Stimulated activated naive B cell treated with anti-CD40 and anti-IgM and Interleukin-4, amounts not matched to agents 10 μg/mL and 1 μg/mL and 100 μg/mL, for 72 hours (primary cell): Measurements from ENCODE around the gene NFYC.

Experiments used
- ATAC-seq, 2 donors: fragments of 150-1000 bp; cut with Tn5 transposase; replicated peaks; 2 replicates each; pipeline ENCODE4 v1.10.0; 2021; ENCODE audit warnings: moderate library complexity in 1 of 2
- DNase-seq: peaks from one replicate; pipeline ENCODE4 v3.0.0; 2021
- H3K27ac Mint-ChIP-seq: one replicate; pipeline ENCODE4 v1.8.0; 2022; ENCODE audit warnings: mild to moderate bottlenecking, mixed read lengths
- H3K27me3 Mint-ChIP-seq, 2 donors: one replicate each; pipeline ENCODE4 v1.8.0; 2022; ENCODE audit warnings: mixed read lengths in 2 of 2
- H3K36me3 Mint-ChIP-seq, 2 donors: one replicate each; pipeline ENCODE4 v1.8.0; 2022; ENCODE audit warnings: mixed read lengths in 2 of 2, mild to moderate bottlenecking in 1 of 2
- H3K4me1 Mint-ChIP-seq, 2 donors: one replicate each; pipeline ENCODE4 v1.8.0; 2022; ENCODE audit warnings: mixed read lengths in 2 of 2, mild to moderate bottlenecking in 1 of 2
- H3K4me3 Mint-ChIP-seq, 2 donors: one replicate each; pipeline ENCODE4 v1.8.0; 2022; ENCODE audit warnings: mild to moderate bottlenecking in 2 of 2, mixed read lengths in 2 of 2, moderate library complexity in 1 of 2
- H3K9me3 Mint-ChIP-seq, 2 donors: one replicate each; pipeline ENCODE4 v1.8.0; 2022; ENCODE audit warnings: mixed read lengths in 2 of 2, mild to moderate bottlenecking in 1 of 2

The NFYC gene

DNA sequence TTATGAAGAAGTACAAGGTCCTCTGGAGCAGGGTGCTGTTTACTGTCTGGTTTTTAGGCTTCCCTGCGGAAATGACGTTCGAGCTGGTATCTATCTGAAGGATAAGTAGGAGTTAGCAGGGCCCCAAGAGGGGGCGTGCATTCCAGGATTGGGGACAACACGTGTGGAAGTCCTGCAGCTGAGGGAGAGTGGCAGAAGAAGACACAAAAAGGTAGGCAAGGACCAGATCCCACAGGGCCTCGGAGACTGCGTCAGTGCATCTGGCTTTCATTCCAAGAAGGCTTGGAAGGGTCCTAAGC, 31.9 kb upstream of the NFYC start:
- Mint-ChIP-seq H3K27ac (no peak overlapping the region), H3K27me3 (peaks cover 1 to 4% of the 10 kb centered on the region in 2 donors), H3K4me3 (no peak overlapping the region), H3K4me1 (peaks cover 15 to 20% of the 10 kb centered on the region in 2 donors), H3K9me3 (no peaks in the 10 kb centered on the region), H3K36me3 (no peaks in the 10 kb centered on the region)
- ATAC-seq (no peak), DNase-seq (no peak)

DNA sequence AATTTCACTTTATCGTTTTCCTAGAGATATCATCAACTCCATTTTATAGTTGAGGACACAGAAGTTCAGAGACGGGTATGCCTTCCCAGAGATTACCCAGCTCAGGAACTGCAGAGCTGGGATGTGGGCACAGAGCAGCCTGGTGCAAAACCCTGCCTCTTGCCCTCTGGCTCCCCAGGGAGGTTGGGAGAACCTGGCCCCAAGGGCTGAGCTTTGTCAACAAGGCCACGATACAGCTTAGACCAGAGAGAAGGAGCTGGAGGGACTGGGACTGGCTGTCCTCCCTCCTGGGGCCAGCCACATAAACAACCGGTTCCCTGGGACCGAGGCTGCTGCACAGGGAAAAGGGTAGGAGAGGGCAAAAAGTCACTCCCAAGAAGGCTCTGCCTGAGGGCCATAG, 29.8 kb upstream of the NFYC start:
- H3K4me1 Mint-ChIP-seq = peaks cover 20 to 30% of the 10 kb centered on the region in 2 donors
- H3K9me3 Mint-ChIP-seq = no peaks in the 10 kb centered on the region
- no peaks in the 10 kb centered on the region for H3K27me3 Mint-ChIP-seq
- no peaks in the 10 kb centered on the region for H3K36me3 Mint-ChIP-seq
- H3K4me3 Mint-ChIP-seq = no peak overlapping the region
- DNase-seq (no peak), ATAC-seq (no peak)
- H3K27ac Mint-ChIP-seq = no peak overlapping the region

DNA sequence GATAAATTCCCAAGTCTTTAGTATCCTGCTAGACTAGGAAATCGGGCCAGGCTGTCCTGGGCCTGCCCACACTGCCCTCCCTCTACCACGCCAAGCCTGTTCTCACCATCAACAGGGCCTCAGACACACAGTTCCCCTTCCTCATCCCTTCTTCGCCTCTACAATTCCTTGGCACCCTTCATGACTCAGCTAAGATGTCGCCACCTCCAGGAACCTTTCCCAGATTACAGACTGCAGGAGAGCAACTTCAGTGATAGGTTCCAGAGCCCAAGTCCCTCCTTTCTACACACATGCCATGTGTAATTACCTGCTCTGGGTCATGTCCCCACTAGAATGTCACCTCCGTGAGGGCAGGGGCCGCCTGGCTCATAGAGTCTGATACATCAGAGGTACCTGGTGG, 29.4 kb upstream of the NFYC start:
- ATAC-seq = no peak
- H3K27me3 Mint-ChIP-seq = no peaks in the 10 kb centered on the region

DNA sequence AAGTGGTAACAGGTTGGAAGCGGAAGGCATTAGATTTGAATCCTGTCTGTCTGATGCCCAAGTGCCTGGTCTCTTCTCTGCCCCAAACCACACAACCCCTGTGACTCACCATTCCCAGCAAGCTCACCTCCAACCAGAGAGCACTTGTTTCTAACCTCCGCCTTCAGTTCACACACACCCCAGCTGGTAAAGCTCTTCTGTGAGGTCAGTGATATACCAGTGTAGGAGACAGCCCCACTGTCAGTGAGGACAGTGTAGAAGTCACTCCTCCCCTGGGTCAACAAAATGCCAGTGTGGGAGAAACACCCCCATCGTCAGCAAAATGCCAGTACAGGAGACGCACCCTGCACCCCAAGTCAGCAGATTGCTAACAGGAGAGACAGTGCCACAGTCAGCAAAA, 28.6 kb upstream of the NFYC start:
- Mint-ChIP-seq H3K4me1 (peaks cover 20 to 32% of the 10 kb centered on the region in 2 donors), H3K27me3 (no peaks in the 10 kb centered on the region), H3K4me3 (no peak overlapping the region), H3K36me3 (no peaks in the 10 kb centered on the region), H3K9me3 (no peaks in the 10 kb centered on the region), H3K27ac (no peak overlapping the region)
- DNase-seq = no peak
- peak; percentile 17 to 23 for ATAC-seq

More for the DNA sequence above, 29.4 kb upstream of the NFYC start:
- no peak for DNase-seq
- Mint-ChIP-seq H3K36me3 (no peaks in the 10 kb centered on the region), H3K4me3 (no peak overlapping the region), H3K9me3 (no peaks in the 10 kb centered on the region), H3K4me1 (peaks cover 20 to 32% of the 10 kb centered on the region in 2 donors), H3K27ac (no peak overlapping the region)

DNA sequence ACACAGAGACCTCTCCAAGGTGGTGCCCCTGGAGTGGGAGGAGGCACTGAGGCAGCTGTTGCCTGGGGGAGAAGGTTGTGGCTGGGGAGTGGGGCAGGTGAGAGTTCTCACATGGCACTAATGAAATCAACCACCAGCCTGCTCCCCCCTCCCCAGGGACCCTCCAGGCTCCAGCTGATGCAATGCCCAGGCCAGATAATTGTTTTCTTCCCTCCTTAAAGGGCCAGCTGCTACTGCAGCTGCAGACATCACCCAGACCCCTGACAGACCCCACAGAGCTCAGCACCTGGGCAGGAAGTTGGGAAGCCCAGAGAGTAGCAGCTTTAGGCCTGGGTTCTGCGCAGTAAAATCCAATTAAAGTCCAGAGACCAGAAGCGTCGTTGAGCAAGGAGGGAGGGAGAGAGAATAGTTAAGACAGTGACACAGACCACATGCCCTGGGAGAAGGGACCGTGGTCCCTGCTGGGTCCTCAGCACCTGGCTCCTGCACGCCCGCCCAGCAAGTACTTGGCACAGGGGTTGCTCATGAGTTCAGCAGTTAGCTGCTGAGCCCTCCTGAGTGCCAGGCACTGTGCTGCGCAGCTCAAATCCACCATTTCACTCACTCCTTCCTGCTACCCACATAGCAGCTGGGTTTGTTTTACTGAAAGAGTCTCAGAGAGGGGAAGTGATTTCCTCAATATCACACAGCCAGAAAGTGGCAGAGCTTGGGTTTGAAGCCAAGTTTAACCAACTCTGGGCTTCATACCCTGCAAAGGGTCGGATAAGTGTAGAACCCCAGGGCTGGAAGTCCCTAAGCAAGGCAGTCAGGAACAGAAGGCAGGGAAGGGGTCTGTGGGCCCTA, 28.0 kb upstream of the NFYC start:
- no peaks in the 10 kb centered on the region for H3K9me3 Mint-ChIP-seq
- no peaks in the 10 kb centered on the region for H3K36me3 Mint-ChIP-seq
- peaks cover 24 to 37% of the 10 kb centered on the region in 2 donors for H3K4me1 Mint-ChIP-seq
- H3K27ac Mint-ChIP-seq = peak overlapping the region; percentile 72
- ATAC-seq (no peak), DNase-seq (no peak)
- H3K27me3 Mint-ChIP-seq = no peaks in the 10 kb centered on the region
- H3K4me3 Mint-ChIP-seq = peak overlapping the region in 1 of 2 donors; percentile 18

DNA sequence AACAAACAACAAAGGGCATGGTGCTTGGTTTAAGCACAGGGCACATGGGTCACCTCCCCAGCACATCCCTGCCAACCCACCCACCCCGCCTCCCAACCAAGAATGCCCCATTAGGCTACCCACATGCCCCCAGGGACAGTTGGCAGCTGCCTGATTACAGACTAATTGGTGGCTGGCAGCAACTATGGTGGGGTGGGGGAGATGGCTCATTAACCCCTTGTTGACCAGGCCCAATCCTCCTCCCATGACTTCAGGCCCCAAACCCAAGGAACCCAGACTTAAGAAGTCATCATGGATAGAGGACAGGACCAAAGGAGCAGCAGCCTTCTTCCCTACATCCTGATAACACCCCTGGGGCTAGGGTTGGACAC, 27.4 kb upstream of the NFYC start:
- H3K27ac Mint-ChIP-seq = no peak overlapping the region
- H3K4me1 Mint-ChIP-seq = peaks cover 27 to 41% of the 10 kb centered on the region in 2 donors
- H3K36me3 Mint-ChIP-seq = no peaks in the 10 kb centered on the region
- H3K9me3 Mint-ChIP-seq = no peaks in the 10 kb centered on the region
- ATAC-seq = no peak
- DNase-seq = no peak
- H3K4me3 Mint-ChIP-seq = no peak overlapping the region
- no peaks in the 10 kb centered on the region for H3K27me3 Mint-ChIP-seq

DNA sequence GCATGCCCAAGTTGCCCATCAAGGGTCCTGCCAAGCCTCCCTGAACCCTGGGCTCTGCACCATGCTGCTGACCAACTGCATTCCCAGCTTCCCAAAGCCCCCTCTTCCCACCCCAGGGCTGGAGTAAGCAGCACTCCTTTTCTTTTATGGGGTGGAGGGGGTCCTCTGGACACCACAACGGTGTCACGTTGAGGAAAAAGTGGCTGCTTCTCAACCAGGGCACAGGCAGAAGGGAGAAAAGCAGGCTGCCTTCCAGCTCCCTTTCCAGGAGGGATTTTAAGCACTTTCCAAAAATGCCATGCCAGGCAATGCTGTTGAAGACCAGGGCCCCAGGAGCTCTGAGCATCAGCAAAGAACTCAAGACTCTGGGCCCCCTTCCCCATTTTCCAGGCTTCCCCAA, 26.7 kb upstream of the NFYC start:
- Mint-ChIP-seq H3K4me1 (peaks cover 27 to 41% of the 10 kb centered on the region in 2 donors), H3K9me3 (no peaks in the 10 kb centered on the region), H3K27ac (no peak overlapping the region), H3K4me3 (peak overlapping the region; percentile 75 to 78), H3K27me3 (no peaks in the 10 kb centered on the region), H3K36me3 (no peaks in the 10 kb centered on the region)
- ATAC-seq (no peak), DNase-seq (no peak)

DNA sequence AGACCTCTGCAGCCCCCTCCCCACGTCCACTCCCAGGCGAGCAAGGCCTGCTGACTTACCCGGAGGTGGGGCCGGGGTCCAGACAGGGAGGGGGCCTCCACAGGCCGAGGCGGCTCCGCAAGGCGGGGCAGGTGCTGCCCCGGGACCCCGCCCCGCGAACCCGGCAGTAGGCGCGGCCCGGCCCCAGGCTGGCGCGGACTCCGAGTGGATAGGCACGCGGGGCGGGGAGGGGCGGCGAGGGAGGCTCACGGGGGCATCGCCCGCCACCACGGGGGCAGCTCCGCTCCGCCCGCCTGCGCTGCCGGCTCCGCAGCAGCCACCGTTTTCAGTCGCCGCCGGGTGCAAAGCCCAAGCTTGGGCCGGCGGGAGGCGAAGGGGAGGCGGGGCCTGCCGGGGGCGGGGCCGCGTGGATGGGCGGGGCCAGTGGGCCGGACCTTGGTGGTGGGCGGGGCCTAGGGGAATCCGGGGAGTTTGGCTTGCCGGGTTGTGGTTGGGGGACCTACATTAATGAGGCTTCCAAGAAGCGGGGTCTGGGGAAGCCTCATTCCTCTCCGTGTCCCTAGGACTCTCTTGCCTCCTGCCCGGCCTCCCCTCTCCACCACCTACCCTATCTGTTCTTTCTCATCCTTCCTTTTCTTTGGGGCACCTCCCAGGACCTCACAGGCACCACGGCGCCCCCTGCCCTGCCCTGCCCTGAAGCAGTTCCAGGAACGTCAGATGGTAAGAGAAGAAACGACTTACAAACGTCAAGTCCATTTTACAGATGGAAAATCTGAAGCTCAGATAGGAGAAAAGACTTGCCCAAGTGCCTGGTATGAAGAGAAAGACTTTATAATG, 26.0 kb upstream of the NFYC start, which contains the start of gene RIMS3:
Gene RIMS3, minus strand, starts transcription at position 348 of the 837 bp plus-strand sequence. CDS start 23,757 bp downstream, outside the sequence.
- peaks cover 27 to 41% of the 10 kb centered on the region in 2 donors for H3K4me1 Mint-ChIP-seq
- no peaks in the 10 kb centered on the region for H3K27me3 Mint-ChIP-seq
- peak within 1 kb of the TSS; percentile 66 for H3K27ac Mint-ChIP-seq
- H3K36me3 Mint-ChIP-seq = no peaks in the 10 kb centered on the region
- ATAC-seq (peak; percentile 75 to 84), DNase-seq (peak; percentile 80)
- no peaks in the 10 kb centered on the region for H3K9me3 Mint-ChIP-seq
- peak within 1 kb of the TSS; percentile 85 to 89 for H3K4me3 Mint-ChIP-seq

DNA sequence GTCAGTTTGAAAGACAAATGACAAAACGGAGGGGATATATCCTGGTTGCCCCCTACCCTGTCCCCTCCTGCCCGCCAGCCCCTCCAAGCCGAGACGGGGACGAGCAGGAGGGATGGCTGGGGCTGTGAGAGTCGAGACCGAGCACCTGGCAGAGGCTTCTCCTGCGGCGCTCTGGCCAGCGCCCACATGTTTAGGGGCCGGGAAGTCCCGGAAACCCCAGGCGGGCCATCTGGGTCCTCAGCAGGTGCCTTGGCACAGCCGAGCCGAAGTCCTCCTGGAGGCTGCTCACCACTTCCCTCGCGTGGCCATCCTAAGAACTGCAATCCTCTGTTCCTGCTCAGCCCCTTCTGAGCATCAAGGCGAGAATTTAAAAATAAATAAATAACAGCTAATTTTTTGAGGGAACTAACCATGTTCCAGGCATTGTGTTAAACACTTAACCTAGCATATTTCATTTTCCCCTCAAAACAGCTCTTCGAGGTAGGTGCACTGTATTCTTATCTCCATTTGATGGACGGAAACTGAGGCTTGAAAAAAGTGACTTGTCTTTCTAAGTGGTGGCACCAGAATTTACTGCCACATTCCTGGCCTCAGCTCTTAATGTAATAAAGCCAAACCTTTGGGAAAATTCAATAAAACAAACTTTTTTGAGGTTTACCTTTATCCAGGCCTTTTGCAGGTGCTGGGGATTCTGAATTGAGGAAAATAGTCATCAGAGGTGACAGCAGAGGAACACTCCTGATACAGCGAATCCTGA, 22.6 kb upstream of the NFYC start:
- peak overlapping the region; percentile 79 to 86 for H3K4me3 Mint-ChIP-seq
- no peaks in the 10 kb centered on the region for H3K9me3 Mint-ChIP-seq
- peak overlapping the region; percentile 87 for H3K27ac Mint-ChIP-seq
- DNase-seq = peak; percentile 81
- peak; percentile 79 to 82 for ATAC-seq
- peaks cover 0 to 6% of the 10 kb centered on the region in 2 donors for H3K27me3 Mint-ChIP-seq
- H3K36me3 Mint-ChIP-seq = no peaks in the 10 kb centered on the region
- H3K4me1 Mint-ChIP-seq = peaks cover 14 to 28% of the 10 kb centered on the region in 2 donors

DNA sequence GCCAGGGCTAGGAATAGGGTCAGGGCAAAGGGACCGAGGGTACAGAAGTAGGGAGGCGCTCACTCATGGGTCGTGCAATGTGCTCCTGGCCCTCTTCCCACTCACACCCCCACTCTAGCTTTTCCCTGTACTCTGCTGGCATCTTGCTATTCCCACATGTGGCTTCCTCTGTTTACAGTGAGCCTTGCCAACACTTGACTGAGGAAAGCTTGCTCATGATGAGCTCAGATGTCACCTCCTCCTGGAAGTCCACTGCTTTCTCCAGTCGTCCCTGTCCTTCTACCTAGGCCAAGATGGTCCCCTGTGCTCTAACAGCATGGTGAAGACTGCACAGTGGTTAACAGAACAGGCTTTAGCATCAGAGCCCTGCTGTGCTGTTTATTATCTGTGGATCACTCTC, 18.1 kb upstream of the NFYC start:
- peaks cover 2 to 12% of the 10 kb centered on the region in 2 donors for H3K27me3 Mint-ChIP-seq
- ATAC-seq (no peak), DNase-seq (no peak)
- no peaks in the 10 kb centered on the region for H3K9me3 Mint-ChIP-seq
- H3K27ac Mint-ChIP-seq = no peak overlapping the region
- H3K4me3 Mint-ChIP-seq = no peak overlapping the region
- no peaks in the 10 kb centered on the region for H3K36me3 Mint-ChIP-seq
- peaks cover 4 to 5% of the 10 kb centered on the region in 2 donors for H3K4me1 Mint-ChIP-seq

DNA sequence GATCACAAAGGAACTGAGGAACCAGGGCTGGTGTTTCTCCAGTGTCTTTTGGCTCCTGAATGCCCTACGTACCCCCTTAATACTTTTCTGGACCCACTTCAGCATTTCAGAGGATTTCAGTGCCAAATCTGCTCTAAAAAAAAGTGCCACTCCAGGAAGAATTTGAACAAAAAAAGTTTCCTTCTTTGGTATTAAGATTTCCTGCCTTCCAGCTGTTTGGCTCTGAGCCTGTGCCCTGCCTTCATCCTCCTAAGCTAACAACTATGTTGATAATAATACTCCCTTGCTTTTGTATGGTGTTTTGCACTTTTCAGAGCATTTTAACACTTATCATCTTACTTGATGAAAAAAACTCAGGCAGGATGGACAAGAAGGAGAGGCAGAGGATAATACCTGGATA, 15.0 kb upstream of the NFYC start:
- no peak overlapping the region for H3K27ac Mint-ChIP-seq
- H3K27me3 Mint-ChIP-seq = peaks cover 3 to 12% of the 10 kb centered on the region in 2 donors
- H3K9me3 Mint-ChIP-seq = no peaks in the 10 kb centered on the region
- ATAC-seq = no peak
- H3K36me3 Mint-ChIP-seq = no peaks in the 10 kb centered on the region
- H3K4me1 Mint-ChIP-seq = peaks cover 0 to 4% of the 10 kb centered on the region in 2 donors
- H3K4me3 Mint-ChIP-seq = no peak overlapping the region
- no peak for DNase-seq

DNA sequence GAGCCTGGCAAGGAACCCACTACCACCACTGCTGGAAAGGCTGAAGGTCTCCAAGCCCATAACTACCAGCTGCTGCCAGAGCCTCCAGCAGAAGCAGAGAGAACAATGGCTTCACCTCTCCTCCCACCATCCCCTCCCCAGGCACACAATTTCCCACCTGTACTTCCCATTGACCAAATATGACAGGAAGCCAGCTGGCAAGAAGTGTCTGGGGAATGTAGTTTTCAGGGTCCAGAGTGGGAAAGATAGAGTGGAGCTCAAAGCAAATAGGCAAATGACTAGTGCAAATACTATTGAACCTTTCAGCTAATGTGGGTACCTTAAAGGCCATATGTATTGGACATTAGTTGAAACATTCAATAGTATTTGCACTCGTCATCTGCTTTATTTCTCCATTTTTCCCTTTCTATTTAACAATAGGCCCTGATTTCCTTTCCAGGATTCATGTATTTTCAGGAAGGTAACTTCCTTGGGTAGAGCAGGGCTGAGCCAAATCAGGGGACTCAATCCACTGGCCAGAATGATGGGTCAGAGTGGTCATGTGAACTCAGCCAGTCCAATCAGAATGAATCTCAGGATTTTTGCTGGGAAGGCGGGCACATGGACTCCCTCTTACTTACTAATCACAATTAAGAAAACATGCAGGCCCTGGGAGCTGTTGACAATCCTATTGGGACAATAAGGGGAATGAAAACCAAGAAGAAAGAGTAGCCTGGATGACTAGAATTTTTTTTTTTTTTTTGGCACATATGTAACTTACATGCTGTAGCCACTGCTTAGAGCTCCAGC, 12.1 kb upstream of the NFYC start:
- Mint-ChIP-seq H3K4me3 (no peak overlapping the region), H3K36me3 (peaks cover 0 to 1% of the 10 kb centered on the region in 2 donors), H3K4me1 (peaks cover 0 to 4% of the 10 kb centered on the region in 2 donors), H3K9me3 (no peaks in the 10 kb centered on the region), H3K27ac (no peak overlapping the region), H3K27me3 (peaks cover 3 to 6% of the 10 kb centered on the region in 2 donors)
- DNase-seq (no peak), ATAC-seq (no peak)

DNA sequence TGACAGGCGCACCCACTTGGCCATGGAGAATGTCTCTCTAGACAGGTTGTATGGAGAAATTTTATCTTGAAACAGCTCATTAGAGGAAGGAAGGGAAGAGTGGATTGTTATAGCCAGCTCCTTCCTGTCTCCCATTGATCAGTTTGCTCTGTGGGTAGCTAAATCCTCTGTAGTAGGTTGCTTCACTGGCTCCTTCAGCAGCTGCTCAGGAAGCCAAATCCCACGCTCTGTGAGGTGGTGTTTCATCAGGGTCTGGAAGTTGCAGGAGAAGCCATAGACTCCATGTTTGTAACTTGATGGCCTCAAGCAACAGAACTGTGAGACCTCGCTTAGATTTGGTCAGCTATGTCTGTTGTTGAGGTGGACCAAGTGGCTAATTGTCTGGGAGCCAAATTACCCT, 6.8 kb upstream of the NFYC start:
- Mint-ChIP-seq H3K4me3 (no peak overlapping the region), H3K36me3 (peaks cover 14% of the 10 kb centered on the region in 2 donors), H3K27me3 (no peaks in the 10 kb centered on the region), H3K27ac (no peak overlapping the region), H3K9me3 (peaks cover 0 to 1% of the 10 kb centered on the region in 2 donors), H3K4me1 (peaks cover 4 to 5% of the 10 kb centered on the region in 2 donors)
- ATAC-seq = no peak
- DNase-seq = no peak
